ENCODE data around the gene SLC22A6. TPM values are rescaled to one million over a fixed set of nuclear protein-coding genes. Genes with fewer than 3 reads are reported as not detected.

SLC22A6 gene
- total RNA-seq, 1 experiment from 2014 or later, result not detected

- ChIA-PET POLR2A (no interaction called here), CTCF (interaction anchor here (0.5 to 14.1 kb wide), 7 partner anchors 13 to 141 kb away, joined by 3 to 268 read pairs (median 4); no protein-coding TSS in a partner anchor)
- peaks cover 71% of the 10 kb centered on the region for H3K27me3 Mint-ChIP-seq (ENCODE audit: low read depth)
- H3K9me3 Mint-ChIP-seq, result no peaks in the 10 kb centered on the region
- no peak overlapping the region for H3K27ac Mint-ChIP-seq
- DNase-seq (ENCODE audit: low spot score) (no peak), ATAC-seq (no peak)
- peak overlapping the region; percentile 53 for H3K4me3 Mint-ChIP-seq
- H3K4me1 Mint-ChIP-seq, result peaks cover 35% of the 10 kb centered on the region
- H3K36me3 Mint-ChIP-seq, result no peaks in the 10 kb centered on the region
- TF ChIP-seq TEAD4 (CRISPR knock-in tag; IDR thresholded peaks at IDR 0.05), result no peak
- no peak for TF ChIP-seq CREB1 (CRISPR knock-in tag; IDR thresholded peaks at IDR 0.05)
- no peak for TF ChIP-seq IRF2 (CRISPR knock-in tag; IDR thresholded peaks at IDR 0.05; ENCODE audit: borderline replicate concordance, low read depth)
- no peak for TF ChIP-seq CTCF (IDR thresholded peaks at IDR 0.05)
Observed at GRCh38 chr11:62928011-62928410, 56.8 kb downstream of the SLC22A6 start.

GRCh38 chr11:62926680-62927455, 57.9 kb downstream of the SLC22A6 start:
- Mint-ChIP-seq H3K27ac (no peak overlapping the region), H3K4me3 (peak overlapping the region; percentile 87), H3K4me1 (peaks cover 39% of the 10 kb centered on the region), H3K36me3 (no peaks in the 10 kb centered on the region), H3K27me3 (ENCODE audit: low read depth) (peaks cover 81% of the 10 kb centered on the region), H3K9me3 (no peaks in the 10 kb centered on the region)
- ATAC-seq, result no peak
- ChIA-PET CTCF (interaction anchor here (0.7 to 14.1 kb wide), 9 partner anchors 10 to 140 kb away, joined by 3 to 268 read pairs (median 4); no protein-coding TSS in a partner anchor), POLR2A (interaction anchor here (0.6 to 0.8 kb wide), 2 partner anchors 20 to 1096 kb away, joined by 3 to 4 read pairs; no protein-coding TSS in a partner anchor)
- no peak for DNase-seq (ENCODE audit: low spot score)
- TF ChIP-seq SMAD3 (CRISPR knock-in tag; IDR thresholded peaks at IDR 0.05; ENCODE audit: borderline replicate concordance) (0 out of 2 replicates have a peak, but pooled peaks have one; percentile 16), NFYB (CRISPR knock-in tag; conservative IDR thresholded peaks at IDR 0.05; ENCODE audit: low read depth) (no peak), MLX (CRISPR knock-in tag; IDR thresholded peaks at IDR 0.05) (no peak), TP53 (CRISPR knock-in tag; IDR thresholded peaks at IDR 0.05) (no peak), ATF3 (CRISPR knock-in tag; conservative IDR thresholded peaks at IDR 0.05) (no peak)

Other genes with a start within 250 kb of the SLC22A6 start
- gene ZBTB3, start 230.8 kb downstream of the SLC22A6 start, total RNA-seq (2021), result 82.3 to 88.1 TPM (median 88.0 TPM) in 3 replicates
- 81.3 to 101 TPM (median 84.3 TPM) in 3 replicates for gene POLR2G, start 223.4 kb downstream of the SLC22A6 start, total RNA-seq (2021)
- gene TAF6L, start 213.6 kb downstream of the SLC22A6 start, total RNA-seq (2021), result 33.8 to 42.1 TPM (median 36.3 TPM) in 3 replicates
- gene TMEM179B, start 197.6 kb downstream of the SLC22A6 start, total RNA-seq (2021), result 21.4 to 23.6 TPM (median 22.2 TPM) in 3 replicates
- 25.5 to 26.4 TPM (median 25.9 TPM) in 3 replicates for gene TMEM223, start 193.0 kb downstream of the SLC22A6 start, total RNA-seq (2021)
- gene NXF1, start 179.5 kb downstream of the SLC22A6 start, total RNA-seq (2021), result 43.2 to 44.7 TPM (median 44.3 TPM) in 3 replicates
- gene STX5, start 152.9 kb downstream of the SLC22A6 start, total RNA-seq (2021), result 27.2 to 30.2 TPM (median 28.0 TPM) in 3 replicates
- 0.44 TPM in 1 of 3 replicates, not detected in the others for gene TEX54, start 152.1 kb downstream of the SLC22A6 start, total RNA-seq (2021)
- gene WDR74, start 145.4 kb downstream of the SLC22A6 start, total RNA-seq (2021), result 82.7 to 110 TPM (median 85.2 TPM) in 3 replicates
- 244 to 334 TPM (median 265 TPM) in 3 replicates for gene SLC3A2, start 104.1 kb downstream of the SLC22A6 start, total RNA-seq (2021)
- gene CHRM1, start 63.6 kb downstream of the SLC22A6 start, total RNA-seq (2021), result not detected in 3 replicates
- not detected in 3 replicates for gene SLC22A8, start 30.9 kb upstream of the SLC22A6 start, total RNA-seq (2021)
- gene SLC22A24, start 159.3 kb upstream of the SLC22A6 start, total RNA-seq (2021), result not detected in 3 replicates